T-helper 2 cell treated with Interferon-gamma antibody and Interleukin-4, amounts not matched to agents 100 ng/mL and 5 ng/mL, for 36 hours (primary cell): ENCODE measurements around the gene PURB. TPM values are rescaled to one million over a fixed set of nuclear protein-coding genes. Genes with fewer than 3 reads are reported as not detected.
"Not testable (repeated sequence)": the region's sequence is repeated elsewhere in the genome, so short reads cannot be mapped to it uniquely, and the experiment has no call there.

Source experiments
- intact Hi-C: fragments of 100-400 bp; cut with micrococcal nuclease; formaldehyde crosslinking; loops from one replicate; pipeline ENCODE4 v1.15.1; 2023
- total RNA-seq: library from RNA; stranded (reverse); gene quantifications from 2 replicates; pipeline ENCODE4 v1.2.3, GENCODE V29; 2022

The PURB gene
- total RNA-seq, 1 donor from 2014 or later: 25.9 TPM

DNA sequence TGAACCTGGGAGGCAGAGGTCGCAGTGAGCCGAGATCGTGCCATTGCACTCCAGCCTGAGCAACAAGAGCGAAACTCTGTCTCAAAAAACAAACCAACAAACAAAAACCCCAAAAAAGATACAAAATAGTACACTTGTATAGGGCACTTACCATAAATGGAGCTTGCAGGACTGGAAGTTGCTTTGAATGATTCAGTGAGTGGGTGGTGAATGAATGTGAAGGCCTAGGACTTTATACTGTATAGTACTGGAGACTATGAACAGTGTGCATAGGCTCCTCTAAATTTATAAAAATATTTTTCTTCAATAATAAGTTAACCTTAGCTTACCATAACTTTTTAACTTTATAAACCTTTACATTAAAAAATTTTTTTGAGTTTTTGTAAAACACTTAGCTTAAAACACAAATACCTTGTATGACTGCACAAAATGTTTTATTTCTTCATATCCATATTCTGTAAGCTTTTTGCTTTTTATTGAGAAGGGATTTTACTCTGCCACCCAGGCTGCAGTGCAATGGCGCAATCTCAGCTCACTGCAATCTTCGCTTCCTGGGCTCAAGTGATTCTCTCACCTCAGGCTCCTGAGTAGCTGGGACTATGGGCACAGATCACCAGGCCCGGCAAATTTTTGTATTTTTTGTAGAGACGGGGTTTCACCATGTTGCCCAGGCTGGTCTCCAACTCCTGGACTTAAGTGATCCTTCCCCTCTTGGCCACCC is 30.5 kb downstream of the PURB start:
- intact Hi-C loops: no loop called here

DNA sequence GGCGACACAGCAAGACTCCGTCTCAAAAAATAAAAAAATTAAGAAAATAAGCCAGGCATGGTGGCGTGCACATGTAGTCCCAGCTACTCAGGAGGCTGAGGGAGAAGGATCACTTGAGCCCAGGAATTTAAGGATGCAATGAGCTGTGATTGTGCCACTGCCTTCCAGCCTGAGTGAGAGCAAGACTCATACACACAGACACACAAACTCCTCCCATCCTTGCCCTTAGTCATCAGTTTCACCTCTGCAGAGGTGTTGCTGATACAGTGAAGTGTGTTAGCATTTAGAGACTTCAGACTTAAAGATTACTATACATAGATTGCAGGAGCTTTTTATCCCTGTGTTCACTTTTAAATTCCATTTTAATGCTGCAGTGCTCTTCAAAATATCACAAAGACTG is 31.9 kb downstream of the PURB start:
- intact Hi-C loops: no loop called here

DNA sequence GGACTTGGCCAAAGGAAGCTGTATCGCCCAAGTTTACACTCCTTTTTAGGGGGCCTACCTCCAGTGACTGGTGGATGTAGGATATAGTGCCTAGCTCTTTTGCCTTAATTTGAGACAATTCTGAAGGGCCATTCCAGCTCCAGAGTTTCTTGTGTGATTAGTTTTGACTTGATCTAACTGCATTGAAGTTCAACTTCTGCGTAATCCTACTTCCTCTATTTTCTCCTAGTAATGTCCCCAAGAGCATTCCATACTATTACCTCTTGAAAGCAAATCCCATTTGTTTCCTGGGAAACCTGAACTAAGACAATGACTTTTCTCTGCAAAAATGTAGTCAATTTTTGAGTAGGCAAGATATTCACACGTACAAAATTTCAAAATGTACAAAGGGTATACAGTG is 32.7 kb downstream of the PURB start:
- intact Hi-C loops: no loop called here

DNA sequence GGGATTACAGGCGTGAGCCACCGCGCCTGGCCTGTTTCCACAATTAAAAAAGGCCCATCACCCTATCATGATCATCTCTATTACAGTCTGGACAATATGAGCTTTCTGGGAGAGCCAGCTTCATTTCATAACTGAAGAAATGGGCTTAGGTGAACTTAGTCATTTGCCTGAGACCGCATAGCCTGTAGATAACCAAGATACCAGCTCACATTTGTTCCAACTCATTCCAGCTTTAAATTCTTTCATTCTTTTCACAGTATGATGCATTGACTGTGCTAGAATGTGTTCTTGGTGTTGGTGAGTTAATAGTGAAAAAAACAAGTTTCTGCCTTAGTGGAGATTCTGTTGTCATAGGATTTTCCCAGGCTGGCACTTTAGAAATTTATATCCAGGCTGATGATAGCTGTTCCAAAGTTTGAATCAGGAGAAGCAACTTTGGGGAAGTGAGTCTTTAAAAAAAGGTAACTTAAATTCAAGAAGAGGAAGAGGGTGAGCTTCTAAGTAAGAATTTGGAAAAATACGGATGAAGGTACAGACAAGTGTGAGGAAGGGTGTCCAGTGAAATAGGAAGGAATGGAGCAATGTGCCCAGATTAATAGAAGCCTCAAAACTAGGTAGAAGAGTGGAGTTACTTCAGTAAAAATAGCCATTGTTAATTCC is 35.3 kb downstream of the PURB start:
- intact Hi-C loops: loop anchor here (2.0 kb wide), 4 partner anchors 73 to 359 kb away; partner anchors contain the start of genes MYO1G, NUDCD3 and TBRG4

DNA sequence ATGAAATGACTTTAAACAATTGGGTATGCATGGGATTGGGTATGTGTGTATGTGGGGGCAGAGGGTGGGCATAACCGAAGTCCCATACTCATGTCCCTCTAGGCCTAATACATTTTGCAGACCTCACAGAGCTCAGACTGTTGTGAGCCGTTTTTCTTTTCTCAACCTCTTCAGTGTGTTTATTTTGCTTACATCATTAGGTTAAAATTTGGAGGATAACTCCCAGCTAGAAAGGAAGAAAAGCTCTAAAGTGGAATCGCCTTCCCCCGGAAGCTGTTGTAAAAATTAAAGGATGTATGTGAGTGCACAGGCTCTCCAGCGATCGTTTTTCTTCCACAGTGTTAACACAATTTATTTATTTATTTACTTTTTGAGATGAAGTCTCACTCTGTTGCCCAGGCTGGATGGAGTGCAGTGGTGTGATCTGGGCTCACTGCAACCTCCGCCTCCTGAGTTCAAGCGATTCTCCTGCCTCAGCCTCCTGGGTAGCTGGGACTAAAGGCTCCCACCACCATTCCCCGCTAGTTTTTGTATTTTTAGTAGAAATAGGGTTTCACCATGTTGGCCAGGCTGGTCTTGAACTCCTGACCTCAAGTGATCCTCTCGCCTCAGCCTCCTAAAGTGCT is 36.0 kb downstream of the PURB start:
- intact Hi-C loops: loop anchor here (2.0 kb wide), 4 partner anchors 73 to 359 kb away; partner anchors contain the start of genes MYO1G, NUDCD3 and TBRG4

DNA sequence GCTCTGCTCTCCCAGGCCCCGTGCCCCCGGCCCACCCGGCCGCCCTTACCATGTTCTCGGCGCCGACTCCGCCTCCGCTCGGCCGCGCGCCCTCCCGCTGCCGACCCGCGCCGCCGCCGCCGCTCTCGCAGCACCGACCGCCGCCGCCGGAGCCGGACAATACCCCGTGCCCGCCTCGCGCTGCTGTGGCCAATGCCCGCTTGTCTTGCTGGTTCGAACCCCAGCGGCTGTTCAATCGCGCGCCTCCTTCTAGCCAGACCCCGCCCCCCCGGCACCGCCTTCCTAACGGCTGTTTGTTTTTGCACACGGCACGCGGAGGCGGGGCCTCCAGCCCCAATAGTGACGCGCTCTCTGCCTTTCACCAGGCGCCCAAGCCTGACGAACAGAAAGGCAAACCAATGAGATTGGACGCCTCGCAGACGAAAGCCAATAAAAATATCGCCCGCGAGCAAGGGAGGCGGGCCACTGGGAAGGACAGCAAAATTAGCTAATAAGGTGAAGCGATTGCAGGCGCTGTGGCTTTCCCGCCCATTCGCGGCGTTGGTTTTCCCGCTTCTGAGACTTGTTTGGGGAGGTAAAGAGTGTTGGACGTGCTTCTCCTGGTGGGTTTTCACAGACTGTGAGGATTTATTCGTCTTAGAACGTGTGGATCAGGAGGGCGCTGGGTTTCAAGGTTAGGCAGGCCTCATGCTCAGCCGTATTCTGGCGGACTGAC is 37.3 kb downstream of the PURB start, which contains the start of gene H2AZ2:
TSS of gene H2AZ2 (minus strand) at position 168 of the 715 bp plus-strand sequence. CDS start at position 52, 116 bp downstream.
- intact Hi-C loops: loop anchor here (1.0 to 2.0 kb wide), 14 partner anchors 8 to 357 kb away; partner anchors contain the start of genes CCM2, MYO1G, NUDCD3 and OGDH

DNA sequence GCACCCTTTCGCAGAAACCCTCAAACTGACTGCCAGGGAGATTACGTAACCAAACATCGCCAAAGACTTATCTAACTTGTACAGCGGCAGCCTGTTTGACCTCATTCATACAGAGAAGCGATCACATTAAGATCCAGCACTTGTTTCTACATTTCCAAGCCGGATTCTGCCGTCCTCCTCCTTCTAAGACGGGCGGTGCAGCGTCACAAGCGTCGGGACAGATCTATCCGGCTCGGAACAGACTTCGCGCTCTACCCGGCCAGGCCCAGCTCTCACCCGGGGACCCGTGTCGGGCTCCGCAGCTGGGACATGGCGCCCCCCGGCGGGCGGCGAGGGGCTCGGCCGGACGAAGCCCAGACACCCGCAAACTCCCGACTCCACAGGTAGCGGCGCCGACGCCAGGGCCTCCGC is 37.8 kb downstream of the PURB start:
- intact Hi-C loops: loop anchor here (1.0 kb wide), 6 partner anchors 38 to 265 kb away; partner anchors contain the start of genes CCM2, PURB, TMED4 and ZMIZ2

DNA sequence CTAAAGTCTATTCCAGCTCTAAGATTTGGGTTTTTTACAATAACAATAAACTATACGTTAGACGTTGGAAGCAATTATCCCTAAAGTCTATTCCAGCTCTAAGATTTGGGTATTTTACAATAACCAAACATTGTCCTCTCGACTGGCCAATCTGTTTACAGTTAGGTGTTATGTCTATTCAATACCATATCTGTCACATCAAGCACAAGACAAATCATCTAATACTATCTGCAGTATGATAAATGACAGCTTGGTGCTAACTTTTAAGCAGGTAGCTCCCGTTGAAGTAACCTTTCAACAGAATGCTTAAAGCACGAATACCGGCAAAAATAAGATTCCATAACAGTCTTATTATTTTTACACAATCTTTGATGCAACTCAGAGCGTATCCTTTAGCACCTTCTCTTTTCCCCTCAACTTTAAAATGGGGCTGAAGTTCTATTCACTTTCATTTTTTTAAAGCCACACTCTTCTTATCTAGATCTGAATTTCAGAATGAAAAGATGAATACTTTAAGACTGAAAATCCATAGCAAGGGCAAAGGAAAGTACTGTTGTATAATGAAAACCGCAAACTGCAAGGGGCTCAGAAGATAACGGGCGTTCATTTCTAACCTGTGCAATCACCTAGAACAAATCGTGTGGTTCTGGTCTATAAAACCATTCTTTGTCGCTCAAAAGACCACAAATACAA is 38.4 kb downstream of the PURB start:
- intact Hi-C loops: loop anchor here (1.0 kb wide), 6 partner anchors 38 to 265 kb away; partner anchors contain the start of genes CCM2, PURB, TMED4 and ZMIZ2

DNA sequence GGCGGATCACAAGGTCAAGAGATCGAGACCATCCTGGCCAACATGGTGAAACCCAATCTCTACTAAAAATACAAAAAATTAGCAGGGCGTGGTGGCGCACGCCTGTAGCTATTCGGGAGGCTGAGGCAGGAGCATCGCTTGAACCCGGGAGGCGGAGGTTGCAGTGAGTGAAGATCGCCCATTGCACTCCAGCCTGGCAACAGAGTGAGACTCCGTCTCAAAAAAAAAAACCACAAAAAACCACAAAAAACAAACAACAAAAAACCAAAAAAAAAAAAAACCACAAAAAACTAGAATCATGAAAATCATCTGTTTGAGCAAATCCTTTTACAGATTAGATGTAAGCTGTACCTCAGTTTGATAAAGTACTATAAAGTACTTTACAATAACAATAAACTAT is 38.9 kb downstream of the PURB start:
- intact Hi-C loops: not testable (repeated sequence)

DNA sequence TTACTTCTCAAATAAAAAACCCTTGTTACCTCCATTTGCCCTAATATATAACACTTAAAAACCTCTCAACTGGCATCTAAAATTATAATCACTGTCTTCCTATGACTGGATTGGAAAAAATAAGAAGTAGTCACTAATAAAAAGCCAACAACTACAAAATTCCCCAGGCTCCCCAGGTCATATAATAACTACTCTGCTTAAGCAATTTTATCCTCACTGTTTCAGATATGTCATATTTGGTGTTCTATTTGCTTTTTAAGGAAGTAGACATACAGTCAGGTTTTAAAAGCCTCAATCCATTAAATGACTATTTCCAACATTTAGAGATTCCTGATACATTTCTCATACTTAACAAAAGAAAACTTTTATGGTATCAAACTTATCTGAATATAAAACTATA is 39.9 kb downstream of the PURB start:
- intact Hi-C loops: no loop called here

DNA sequence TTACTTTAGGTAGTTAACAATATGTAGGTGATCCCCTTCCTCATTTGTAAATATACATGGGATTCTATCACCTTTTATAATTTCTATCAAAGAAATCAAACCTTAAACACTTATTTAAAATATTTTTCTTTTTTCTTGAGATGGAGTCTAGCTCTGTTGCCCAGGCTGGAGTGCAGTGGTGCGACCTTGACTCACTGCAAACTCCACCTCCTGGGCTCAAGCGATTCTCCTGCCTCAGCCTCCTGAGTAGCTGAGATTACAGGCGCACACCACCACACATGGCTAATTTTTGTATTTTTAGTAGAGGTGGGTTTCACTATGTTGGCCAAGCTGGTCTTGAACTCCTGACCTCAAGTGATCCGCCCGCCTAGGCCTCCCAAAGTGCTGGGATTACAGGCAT is 41.9 kb downstream of the PURB start:
- intact Hi-C loops: not testable (repeated sequence)

DNA sequence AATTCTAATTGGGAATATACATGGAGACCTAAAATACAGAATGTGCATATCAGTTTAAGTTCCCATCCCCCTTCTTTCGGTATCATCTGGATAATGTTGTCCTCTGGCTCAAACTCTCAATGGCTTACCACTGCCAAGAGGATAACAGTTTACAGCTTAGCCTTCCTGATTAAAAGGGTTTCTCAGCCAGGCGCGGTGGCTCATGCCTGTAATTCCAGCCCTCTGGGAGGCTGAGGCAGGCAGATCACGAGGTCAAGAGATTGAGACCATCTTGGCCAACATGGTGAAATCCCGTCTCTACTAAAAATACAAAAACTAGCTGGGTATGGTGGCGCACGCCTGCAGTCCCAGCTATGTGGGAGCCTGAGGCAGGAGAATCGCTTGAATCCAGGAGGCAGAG is 42.7 kb downstream of the PURB start:
- intact Hi-C loops: not testable (repeated sequence)

DNA sequence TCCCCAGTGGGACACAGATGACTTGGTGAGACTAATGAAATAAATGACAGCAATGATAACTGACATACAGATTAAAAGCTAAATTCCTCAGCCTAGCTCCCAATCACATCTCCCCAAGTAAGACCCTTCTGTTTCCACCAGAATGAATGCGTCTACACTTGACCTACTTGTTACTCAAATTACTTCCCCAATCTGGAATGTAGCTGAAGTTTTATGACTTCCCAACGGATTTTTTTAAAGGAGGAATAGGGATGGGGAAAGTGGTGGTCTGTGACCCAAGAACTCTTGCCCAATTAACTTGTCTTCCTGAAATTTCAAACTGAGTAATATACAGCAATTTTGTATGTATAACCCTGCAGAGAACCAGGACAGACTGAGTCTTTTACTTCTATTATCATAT is 46.6 kb downstream of the PURB start:
- intact Hi-C loops: no loop called here

DNA sequence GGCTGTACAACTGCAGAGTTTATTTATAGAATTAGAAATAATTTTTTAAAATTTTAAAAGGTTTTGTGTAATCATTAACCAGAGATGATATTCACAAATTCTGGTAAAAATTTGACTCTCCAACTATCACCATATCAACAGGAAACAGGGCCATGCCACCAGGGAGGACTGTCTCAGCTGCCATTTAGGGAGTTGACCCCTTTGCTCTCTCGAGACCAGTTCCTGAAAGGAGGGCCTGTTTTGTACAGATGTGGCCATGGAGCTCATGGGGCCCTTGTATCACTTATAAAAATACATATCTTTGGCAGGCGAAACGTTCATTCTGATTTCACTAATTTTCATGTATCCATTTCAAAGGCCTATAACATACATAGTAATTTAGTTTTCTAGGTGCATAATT is 57.8 kb downstream of the PURB start:
- intact Hi-C loops: no loop called here

Other genes with a start within 250 kb of the PURB start
- 84.1 and 87.8 TPM in 2 replicates for gene ZMIZ2, start 136.7 kb downstream of the PURB start, total RNA-seq
- gene PPIA, start 88.8 kb downstream of the PURB start, total RNA-seq: 2,229 and 2,281 TPM in 2 replicates
- 300 and 305 TPM in 2 replicates for gene H2AZ2, start 37.4 kb downstream of the PURB start, total RNA-seq
- 533 and 534 TPM in 2 replicates for gene MYO1G, start 93.5 kb upstream of the PURB start, total RNA-seq
- gene CCM2, start 114.7 kb upstream of the PURB start, total RNA-seq: 122 and 127 TPM in 2 replicates
- 0.02 TPM in 1 of 2 replicates, not detected in the other for gene NACAD, start 203.4 kb upstream of the PURB start, total RNA-seq
- gene TBRG4, start 226.2 kb upstream of the PURB start, total RNA-seq: 118 and 119 TPM in 2 replicates